Kidney (tissue), 14 donors: ENCODE data around the gene GRIA1. TPM values are rescaled to one million over a fixed set of nuclear protein-coding genes. Genes with fewer than 3 reads are reported as not detected.

Experiments used
- DNase-seq, 5 donors: peaks; one replicate each; pipeline ENCODE4 v3.0.0-alpha.2; 2013 to 2020
- FAIRE-seq: peaks from 2 replicates; lab custom pipeline; 2012; peaks lifted over from hg19 to GRCh38; lab: Jason Lieb, UNC
- H3K27ac ChIP-seq, 2 donors: one replicate each; pipeline ENCODE4 v1.7.0; 2013; ENCODE audit warnings: low read depth in 2 of 2, low read length in 2 of 2, inconsistent platforms in 1 of 2
- H3K27me3 ChIP-seq: one replicate; pipeline ENCODE4 v1.7.1; 2013; ENCODE audit warnings: low read length, inconsistent platforms; ENCODE audit not compliant: control insufficient read depth, insufficient read depth
- H3K36me3 ChIP-seq, 3 donors: one replicate each; pipeline versions ENCODE4 v1.7.0 to v1.7.1; 2013; ENCODE audit warnings: low read length in 3 of 3, control low read depth in 1 of 3, inconsistent platforms in 1 of 3; ENCODE audit not compliant: insufficient read depth in 3 of 3, control insufficient read depth in 2 of 3
- H3K4me1 ChIP-seq, 3 donors: one replicate each; pipeline versions ENCODE4 v1.7.0 to v1.7.1; 2013; ENCODE audit warnings: low read length in 3 of 3, inconsistent platforms in 1 of 3, low read depth in 1 of 3; ENCODE audit not compliant: control insufficient read depth in 2 of 3, insufficient read depth in 2 of 3
- H3K4me3 ChIP-seq, 3 donors: one replicate each; pipeline versions ENCODE4 v1.7.0 to v1.8.1; 2013; ENCODE audit warnings: low read length in 3 of 3, control low read depth in 1 of 3, inconsistent platforms in 1 of 3
- H3K9ac ChIP-seq, 3 donors: one replicate each; pipeline versions ENCODE4 v1.7.0 to v1.7.1; 2013; ENCODE audit warnings: low read length in 3 of 3, control low read depth in 1 of 3, inconsistent platforms in 1 of 3
- H3K9me3 ChIP-seq, 3 donors: one replicate each; pipeline versions ENCODE4 v1.7.0 to v1.7.1; 2013; ENCODE audit warnings: low read length in 3 of 3, control low read depth in 1 of 3, inconsistent platforms in 1 of 3; ENCODE audit not compliant: control insufficient read depth in 2 of 3, insufficient read depth in 1 of 3
- CTCF ChIP-seq: IDR thresholded peaks from 3 replicates; pipeline ENCODE4 v1.5.1; 2012; ENCODE audit warnings: mild to moderate bottlenecking, moderate library complexity, borderline replicate concordance; ENCODE audit not compliant: insufficient read depth; ENCODE audit errors: extremely low read depth
- intact Hi-C: fragments of 100-400 bp; cut with DNase I; formaldehyde crosslinking; loops from one replicate; pipeline ENCODE4 v1.11.1; 2022
- polyA plus RNA-seq: library from polyadenylated mRNA; stranded (reverse); fragments of 350-450 nt; fragmentation: Illumina TruSeq; extraction: RNeasy Lipid Tissue Mini Kit (QIAGEN cat#74804); gene quantifications from one replicate; pipeline ENCODE4 v1.2.3, GENCODE V29; 2014; ENCODE audit warnings: low read depth, low replicate concordance; ENCODE audit not compliant: insufficient read depth
- total RNA-seq: library from RNA; stranded (reverse); fragmentation: NEBNext Ultra II Directional; extraction: Animal tissue kit (Norgen Biotek cat#: 25700); gene quantifications from one replicate; pipeline ENCODE4 v1.2.1, GENCODE V29; 2021
- donor health status: control.
- donor health status: control.
- donor health status: control.
- donor health status: control.
- donor health status: control.
- donor health status: DM: yes; HTN: yes; CAD: no.
- donor health status: Normal renal cell carcinoma (clear cell type).

The GRIA1 gene
- total and polyA plus RNA-seq, 2 donors from 2014 or later = 0.50 TPM; not detected in 1

GRCh38 chr5:153569036-153569435 lies 78.6 kb downstream of the GRIA1 start:
- intact Hi-C loops = no loop called here
- no peak for FAIRE-seq

GRCh38 chr5:153571162-153571561 lies 80.7 kb downstream of the GRIA1 start:
- DNase-seq = no peak
- Histone ChIP-seq H3K9ac (no peak overlapping the region), H3K4me3 (no peak overlapping the region), H3K36me3 (no peaks in the 10 kb centered on the region), H3K27ac (no peak overlapping the region), H3K9me3 (no peaks in the 10 kb centered on the region), H3K4me1 (no peaks in the 10 kb centered on the region), H3K27me3 (no peaks in the 10 kb centered on the region)
- intact Hi-C loops = no loop called here
- FAIRE-seq = no peak
- no peak for TF ChIP-seq CTCF

More at GRCh38 chr5:153569036-153569435, 78.6 kb downstream of the GRIA1 start:
- Histone ChIP-seq H3K27ac (no peak overlapping the region), H3K4me3 (no peak overlapping the region), H3K36me3 (no peaks in the 10 kb centered on the region), H3K27me3 (no peaks in the 10 kb centered on the region), H3K9me3 (no peaks in the 10 kb centered on the region), H3K9ac (no peak overlapping the region), H3K4me1 (no peaks in the 10 kb centered on the region)
- TF ChIP-seq CTCF = no peak
- DNase-seq = no peak

- no peak for FAIRE-seq
Measured at GRCh38 chr5:153572411-153573145, 82.1 kb downstream of the GRIA1 start.

More at GRCh38 chr5:153572411-153573145, 82.1 kb downstream of the GRIA1 start:
- intact Hi-C loops = no loop called here
- no peaks in the 10 kb centered on the region for H3K4me1 ChIP-seq
- no peaks in the 10 kb centered on the region for H3K27me3 ChIP-seq
- no peaks in the 10 kb centered on the region for H3K9me3 ChIP-seq
- TF ChIP-seq CTCF = no peak
- H3K9ac ChIP-seq = no peak overlapping the region
- no peak overlapping the region for H3K27ac ChIP-seq
- no peaks in the 10 kb centered on the region for H3K36me3 ChIP-seq
- no peak for DNase-seq
- no peak overlapping the region for H3K4me3 ChIP-seq
